IPS-18a (cell line): ENCODE results near the gene ANK3.

Experiments
- H3K27ac ChIP-seq: one replicate; pipeline ENCODE4 v1.5.1; 2013; ENCODE audit warnings: low read length
- H3K27me3 ChIP-seq: one replicate; pipeline ENCODE4 v1.6.1; 2013; ENCODE audit warnings: mild to moderate bottlenecking, low read length; ENCODE audit not compliant: control insufficient read depth, insufficient read depth
- H3K36me3 ChIP-seq: one replicate; pipeline ENCODE4 v1.6.1; 2013; ENCODE audit warnings: low read depth, low read length; ENCODE audit not compliant: control insufficient read depth
- H3K4me1 ChIP-seq: one replicate; pipeline ENCODE4 v1.6.1; 2013; ENCODE audit warnings: low read depth, low read length; ENCODE audit not compliant: control insufficient read depth
- H3K4me3 ChIP-seq: one replicate; pipeline ENCODE4 v1.5.1; 2013; ENCODE audit warnings: low read length
- H3K9ac ChIP-seq: one replicate; pipeline ENCODE4 v1.6.1; 2013; ENCODE audit warnings: mild to moderate bottlenecking, low read length, moderate library complexity
- H3K9me3 ChIP-seq: one replicate; pipeline ENCODE4 v1.6.1; 2013; ENCODE audit warnings: low read depth, low read length; ENCODE audit not compliant: control insufficient read depth

The ANK3 gene

GRCh38 chr10:60185421-60185820, 204.3 kb downstream of the ANK3 start:
- Histone ChIP-seq H3K27me3 (no peaks in the 10 kb centered on the region), H3K27ac (no peak overlapping the region), H3K36me3 (no peaks in the 10 kb centered on the region), H3K4me3 (no peak overlapping the region), H3K9ac (no peak overlapping the region), H3K4me1 (no peaks in the 10 kb centered on the region), H3K9me3 (no peaks in the 10 kb centered on the region)

GRCh38 chr10:60182691-60183090, 207.0 kb downstream of the ANK3 start:
- Histone ChIP-seq H3K4me3 (no peak overlapping the region), H3K4me1 (no peaks in the 10 kb centered on the region), H3K9me3 (no peaks in the 10 kb centered on the region), H3K27ac (no peak overlapping the region), H3K27me3 (no peaks in the 10 kb centered on the region), H3K36me3 (no peaks in the 10 kb centered on the region), H3K9ac (no peak overlapping the region)

GRCh38 chr10:60176925-60177324, 212.8 kb downstream of the ANK3 start:
- Histone ChIP-seq H3K36me3 (no peaks in the 10 kb centered on the region), H3K27me3 (no peaks in the 10 kb centered on the region), H3K9me3 (no peaks in the 10 kb centered on the region), H3K4me1 (no peaks in the 10 kb centered on the region), H3K4me3 (no peak overlapping the region), H3K27ac (no peak overlapping the region), H3K9ac (no peak overlapping the region)

- Histone ChIP-seq H3K27ac (no peak overlapping the region), H3K4me3 (no peak overlapping the region), H3K9ac (no peak overlapping the region), H3K9me3 (no peaks in the 10 kb centered on the region), H3K27me3 (no peaks in the 10 kb centered on the region), H3K36me3 (no peaks in the 10 kb centered on the region), H3K4me1 (no peaks in the 10 kb centered on the region)
These were observed 214.2 kb downstream of the ANK3 start for GRCh38 chr10:60175441-60175971.

GRCh38 chr10:60172363-60172990, 217.2 kb downstream of the ANK3 start:
- Histone ChIP-seq H3K27ac (no peak overlapping the region), H3K9me3 (no peaks in the 10 kb centered on the region), H3K4me1 (no peaks in the 10 kb centered on the region), H3K4me3 (no peak overlapping the region), H3K27me3 (no peaks in the 10 kb centered on the region), H3K36me3 (no peaks in the 10 kb centered on the region), H3K9ac (no peak overlapping the region)

- Histone ChIP-seq H3K9ac (no peak overlapping the region), H3K27me3 (no peaks in the 10 kb centered on the region), H3K36me3 (no peaks in the 10 kb centered on the region), H3K4me3 (no peak overlapping the region), H3K4me1 (no peaks in the 10 kb centered on the region), H3K9me3 (no peaks in the 10 kb centered on the region), H3K27ac (no peak overlapping the region)
These were observed 218.2 kb downstream of the ANK3 start for GRCh38 chr10:60171436-60172013.

- Histone ChIP-seq H3K9me3 (no peaks in the 10 kb centered on the region), H3K4me1 (peaks cover 2% of the 10 kb centered on the region), H3K27ac (no peak overlapping the region), H3K4me3 (no peak overlapping the region), H3K36me3 (no peaks in the 10 kb centered on the region), H3K27me3 (no peaks in the 10 kb centered on the region), H3K9ac (no peak overlapping the region)
These were observed 219.4 kb downstream of the ANK3 start for GRCh38 chr10:60170250-60170649.

GRCh38 chr10:60169111-60169510, 220.6 kb downstream of the ANK3 start:
- H3K4me1 ChIP-seq: peaks cover 5% of the 10 kb centered on the region
- no peaks in the 10 kb centered on the region for H3K9me3 ChIP-seq
- H3K27me3 ChIP-seq: no peaks in the 10 kb centered on the region
- H3K4me3 ChIP-seq: no peak overlapping the region
- H3K36me3 ChIP-seq: no peaks in the 10 kb centered on the region
- no peak overlapping the region for H3K9ac ChIP-seq
- no peak overlapping the region for H3K27ac ChIP-seq

- Histone ChIP-seq H3K4me3 (no peak overlapping the region), H3K27me3 (no peaks in the 10 kb centered on the region), H3K36me3 (no peaks in the 10 kb centered on the region), H3K9me3 (no peaks in the 10 kb centered on the region), H3K4me1 (peaks cover 5% of the 10 kb centered on the region), H3K27ac (no peak overlapping the region), H3K9ac (no peak overlapping the region)
These were observed 222.6 kb downstream of the ANK3 start for GRCh38 chr10:60167050-60167449.

- no peak overlapping the region for H3K9ac ChIP-seq
- no peaks in the 10 kb centered on the region for H3K27me3 ChIP-seq
- H3K27ac ChIP-seq: no peak overlapping the region
- H3K4me3 ChIP-seq: no peak overlapping the region
- peaks cover 5% of the 10 kb centered on the region for H3K4me1 ChIP-seq
- H3K9me3 ChIP-seq: no peaks in the 10 kb centered on the region
- H3K36me3 ChIP-seq: no peaks in the 10 kb centered on the region
These were observed 225.9 kb downstream of the ANK3 start for GRCh38 chr10:60163786-60164185.

GRCh38 chr10:60162631-60163030, 227.0 kb downstream of the ANK3 start:
- Histone ChIP-seq H3K4me1 (peaks cover 5% of the 10 kb centered on the region), H3K9ac (no peak overlapping the region), H3K36me3 (no peaks in the 10 kb centered on the region), H3K4me3 (no peak overlapping the region), H3K27me3 (no peaks in the 10 kb centered on the region), H3K27ac (no peak overlapping the region), H3K9me3 (no peaks in the 10 kb centered on the region)
